ENCODE results near the gene INTS7.

The INTS7 gene, protein sequence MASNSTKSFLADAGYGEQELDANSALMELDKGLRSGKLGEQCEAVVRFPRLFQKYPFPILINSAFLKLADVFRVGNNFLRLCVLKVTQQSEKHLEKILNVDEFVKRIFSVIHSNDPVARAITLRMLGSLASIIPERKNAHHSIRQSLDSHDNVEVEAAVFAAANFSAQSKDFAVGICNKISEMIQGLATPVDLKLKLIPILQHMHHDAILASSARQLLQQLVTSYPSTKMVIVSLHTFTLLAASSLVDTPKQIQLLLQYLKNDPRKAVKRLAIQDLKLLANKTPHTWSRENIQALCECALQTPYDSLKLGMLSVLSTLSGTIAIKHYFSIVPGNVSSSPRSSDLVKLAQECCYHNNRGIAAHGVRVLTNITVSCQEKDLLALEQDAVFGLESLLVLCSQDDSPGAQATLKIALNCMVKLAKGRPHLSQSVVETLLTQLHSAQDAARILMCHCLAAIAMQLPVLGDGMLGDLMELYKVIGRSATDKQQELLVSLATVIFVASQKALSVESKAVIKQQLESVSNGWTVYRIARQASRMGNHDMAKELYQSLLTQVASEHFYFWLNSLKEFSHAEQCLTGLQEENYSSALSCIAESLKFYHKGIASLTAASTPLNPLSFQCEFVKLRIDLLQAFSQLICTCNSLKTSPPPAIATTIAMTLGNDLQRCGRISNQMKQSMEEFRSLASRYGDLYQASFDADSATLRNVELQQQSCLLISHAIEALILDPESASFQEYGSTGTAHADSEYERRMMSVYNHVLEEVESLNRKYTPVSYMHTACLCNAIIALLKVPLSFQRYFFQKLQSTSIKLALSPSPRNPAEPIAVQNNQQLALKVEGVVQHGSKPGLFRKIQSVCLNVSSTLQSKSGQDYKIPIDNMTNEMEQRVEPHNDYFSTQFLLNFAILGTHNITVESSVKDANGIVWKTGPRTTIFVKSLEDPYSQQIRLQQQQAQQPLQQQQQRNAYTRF

DNA sequence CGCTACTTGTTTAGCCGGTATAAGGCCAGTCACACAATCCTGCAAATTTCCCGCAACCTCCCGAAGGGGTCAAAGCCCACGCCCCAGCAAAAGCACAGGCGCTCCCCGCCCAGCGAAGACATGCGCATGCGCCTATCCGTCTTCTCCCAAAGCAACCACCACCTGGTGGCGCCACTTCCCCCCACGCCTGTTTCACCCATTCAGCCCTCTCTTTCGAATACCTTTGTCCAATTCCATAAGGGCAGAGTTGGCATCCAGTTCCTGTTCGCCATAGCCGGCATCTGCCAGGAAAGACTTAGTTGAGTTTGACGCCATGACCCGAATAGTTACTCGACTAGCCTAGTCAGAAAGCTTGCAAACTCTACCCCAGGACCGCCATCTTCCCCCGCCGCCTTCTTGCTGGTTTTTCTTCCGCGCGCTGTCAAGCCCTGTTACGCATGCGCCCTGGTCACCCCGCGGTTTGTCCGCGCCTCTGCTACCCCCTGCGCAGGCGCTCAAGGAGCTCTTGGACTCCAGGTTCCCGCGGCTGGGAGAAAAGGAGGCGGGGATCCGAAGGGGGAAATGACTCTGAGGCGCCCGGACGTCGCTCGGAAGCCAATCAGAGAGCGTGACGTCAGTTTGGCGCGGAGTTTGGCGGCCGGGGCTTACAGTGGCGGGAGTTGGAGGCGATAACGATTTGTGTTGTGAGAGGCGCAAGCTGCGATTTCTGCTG, at the start of gene INTS7, which contains the start of gene DTL:
TSS of gene INTS7 (minus strand) at position 435 of the 712 bp plus-strand sequence. CDS start at position 315, 120 bp downstream.
TSS of gene DTL (plus strand) at position 626 of the 712 bp plus-strand sequence. CDS start 143 bp downstream, outside the sequence.
- peak; percentile 99 for DNase-seq (ENCODE audit: low spot score)

DNA sequence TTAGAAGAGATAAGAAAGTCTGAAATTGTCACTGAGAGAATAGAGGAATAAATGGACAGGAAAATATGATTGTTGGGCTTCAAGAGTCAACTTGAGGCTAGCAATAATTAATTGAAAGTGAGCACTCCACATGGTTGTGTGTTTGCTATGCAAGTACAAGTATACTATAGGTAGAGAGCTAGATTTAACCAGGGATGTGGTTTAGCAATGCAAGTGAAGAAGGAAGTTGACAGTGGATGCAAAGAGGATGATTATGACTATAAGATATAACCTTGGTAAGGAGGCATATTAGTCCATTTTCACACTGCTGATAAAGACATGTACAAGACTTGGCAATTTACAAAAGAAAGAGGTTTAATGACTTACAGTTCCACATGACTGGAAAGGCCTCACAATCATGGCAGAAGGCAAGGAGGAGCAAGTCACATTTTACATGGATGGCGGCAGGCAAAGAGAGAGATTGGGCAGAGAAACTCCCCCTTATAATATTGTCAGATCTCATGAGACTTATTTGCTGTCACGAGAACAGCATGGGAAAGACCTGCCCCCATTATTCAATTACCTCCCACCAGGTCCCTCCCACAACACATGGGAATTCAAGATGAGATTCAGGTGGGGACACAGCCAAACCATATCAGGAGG, 47.5 kb upstream of the INTS7 start:
- DNase-seq (ENCODE audit: low spot score) = no peak

DNA sequence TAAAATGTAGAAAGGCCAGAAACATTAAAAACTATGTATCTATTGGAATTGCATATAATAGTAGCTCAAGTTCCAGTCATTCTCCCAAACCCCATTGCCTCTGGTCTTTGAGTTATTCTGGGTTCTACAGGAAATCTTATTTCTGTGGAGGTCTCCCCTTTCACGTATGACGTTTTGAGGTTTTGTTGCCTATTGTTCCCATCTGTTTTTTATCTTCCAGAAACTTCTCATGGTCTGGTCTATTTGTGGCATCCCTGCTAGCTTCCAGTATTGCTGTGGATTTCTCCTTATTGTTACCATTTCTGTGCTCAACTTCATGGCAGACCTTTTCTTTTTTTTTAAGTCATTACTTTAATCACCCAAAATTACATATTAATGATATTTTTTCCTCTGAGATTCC, 43.5 kb upstream of the INTS7 start:
- no peak for DNase-seq (ENCODE audit: low spot score)

DNA sequence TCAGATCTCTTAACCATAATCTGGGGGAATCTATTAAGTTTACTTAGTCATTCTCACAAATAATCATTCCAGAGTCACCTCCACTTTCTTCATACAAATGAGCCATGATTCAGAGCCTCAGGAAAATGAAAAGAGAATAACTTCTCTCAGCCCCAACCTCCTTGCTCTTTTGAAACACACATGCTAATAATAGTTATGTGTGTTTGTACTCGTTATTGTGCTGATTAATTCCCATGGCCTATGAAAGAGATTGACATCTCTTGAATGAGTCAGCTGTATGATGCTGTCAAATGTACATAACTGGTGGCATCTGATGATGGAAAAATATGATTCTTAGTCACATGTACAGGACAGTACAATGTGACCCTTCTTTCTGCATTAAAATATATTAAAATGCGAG, 41.7 kb upstream of the INTS7 start:
- DNase-seq (ENCODE audit: low spot score) = no peak

DNA sequence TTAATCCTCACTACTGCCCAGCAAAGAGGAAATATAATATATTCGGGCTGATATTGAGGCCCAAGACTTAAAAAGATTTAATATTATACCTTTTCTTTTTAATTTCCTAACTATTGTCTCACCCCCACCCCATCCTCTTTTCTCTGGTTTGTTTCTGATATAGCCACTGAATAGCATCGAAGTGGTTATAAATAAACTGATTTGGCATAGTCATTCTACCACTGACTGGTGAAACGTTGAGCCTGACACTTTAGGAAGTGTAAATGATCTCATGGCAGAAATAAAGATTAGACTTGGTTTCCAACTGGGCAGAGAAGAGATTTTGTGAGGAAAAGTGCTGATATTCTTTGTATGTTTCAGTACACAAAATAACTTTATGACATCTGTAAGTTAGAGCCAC, 39.5 kb upstream of the INTS7 start:
- DNase-seq (ENCODE audit: low spot score) = no peak

DNA sequence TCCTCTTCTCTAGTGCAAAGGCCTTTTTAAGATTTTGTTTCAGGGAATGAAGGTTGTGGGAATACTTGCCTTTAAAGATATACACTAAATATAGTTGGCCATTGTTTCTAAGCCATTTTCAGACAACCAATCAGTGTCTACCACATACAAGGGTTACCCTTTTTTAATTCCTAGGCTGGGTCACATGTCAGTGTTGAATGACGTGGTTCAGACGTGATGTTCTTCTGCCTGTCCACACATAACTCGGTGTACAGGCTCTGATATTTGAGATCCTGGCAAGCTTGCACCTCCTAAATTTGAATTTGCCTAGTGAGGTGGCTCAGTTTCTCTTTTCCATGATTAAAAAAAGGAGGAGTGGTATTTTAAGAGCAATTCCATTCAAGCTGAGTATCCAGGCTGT, 39.0 kb upstream of the INTS7 start:
- no peak for DNase-seq (ENCODE audit: low spot score)

DNA sequence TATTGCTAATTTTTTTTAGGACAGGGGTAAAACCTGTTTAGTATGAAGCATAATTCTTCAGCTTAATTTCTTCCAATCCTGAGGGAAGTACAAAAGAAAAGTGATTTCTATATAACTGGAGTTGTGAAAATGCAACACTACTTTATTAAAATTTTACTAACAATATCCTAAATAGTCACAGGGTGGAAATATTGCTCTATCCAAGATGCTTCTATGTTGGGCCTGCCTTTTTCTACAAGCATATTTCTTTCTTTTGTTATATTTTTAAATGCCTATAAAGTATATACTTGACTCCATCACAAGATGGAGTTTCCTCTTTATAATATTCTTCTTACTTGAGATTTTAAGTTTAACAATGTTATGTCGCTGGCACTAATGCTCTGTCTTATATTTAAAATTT, 38.1 kb upstream of the INTS7 start:
- no peak for DNase-seq (ENCODE audit: low spot score)

DNA sequence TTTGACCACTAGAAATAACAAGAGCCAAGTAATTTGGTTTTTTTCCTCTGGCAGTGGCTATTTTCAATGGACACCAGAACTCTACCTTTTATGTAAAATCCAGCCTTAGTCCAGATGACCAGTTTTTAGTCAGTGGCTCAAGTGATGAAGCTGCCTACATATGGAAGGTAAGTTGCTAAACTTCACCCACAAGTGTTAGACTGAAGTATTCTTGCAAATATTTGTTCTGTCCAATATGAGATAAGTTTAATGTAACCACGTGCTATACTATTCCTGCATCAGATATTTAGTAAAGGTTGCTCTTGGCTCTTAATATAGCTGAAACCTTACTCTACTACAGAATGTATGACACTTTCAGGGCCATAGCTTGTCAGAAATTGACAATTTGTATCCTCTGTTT, 36.7 kb upstream of the INTS7 start:
- no peak for DNase-seq (ENCODE audit: low spot score)

DNA sequence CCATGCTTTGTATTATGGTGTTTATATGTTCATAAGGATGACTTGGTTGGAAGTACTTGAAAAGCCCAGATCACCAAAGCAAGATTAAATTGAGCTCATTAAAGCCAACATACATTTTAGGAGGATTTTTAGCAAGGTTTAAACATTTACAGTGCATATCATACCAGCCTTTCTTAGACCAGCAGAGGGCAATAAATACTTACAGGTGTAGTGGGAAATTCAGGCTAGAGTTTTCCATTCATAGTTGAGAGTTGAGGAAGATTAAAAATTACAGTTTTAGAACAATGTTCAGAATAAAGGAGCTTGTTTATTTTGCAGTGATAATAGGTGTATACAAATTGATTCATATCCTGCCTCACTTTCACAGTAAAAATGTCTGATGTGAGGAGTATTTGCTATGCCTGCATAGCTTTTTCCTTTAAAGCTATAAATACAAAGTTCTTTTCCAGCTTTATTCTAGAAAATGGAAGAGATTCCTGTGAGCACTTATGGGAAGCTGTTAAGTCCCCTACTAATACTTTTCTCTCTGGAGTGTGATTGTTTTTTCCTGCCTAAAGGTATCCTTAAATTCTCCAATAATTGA, 35.5 kb upstream of the INTS7 start:
- peak; percentile 41 for DNase-seq (ENCODE audit: low spot score)

DNA sequence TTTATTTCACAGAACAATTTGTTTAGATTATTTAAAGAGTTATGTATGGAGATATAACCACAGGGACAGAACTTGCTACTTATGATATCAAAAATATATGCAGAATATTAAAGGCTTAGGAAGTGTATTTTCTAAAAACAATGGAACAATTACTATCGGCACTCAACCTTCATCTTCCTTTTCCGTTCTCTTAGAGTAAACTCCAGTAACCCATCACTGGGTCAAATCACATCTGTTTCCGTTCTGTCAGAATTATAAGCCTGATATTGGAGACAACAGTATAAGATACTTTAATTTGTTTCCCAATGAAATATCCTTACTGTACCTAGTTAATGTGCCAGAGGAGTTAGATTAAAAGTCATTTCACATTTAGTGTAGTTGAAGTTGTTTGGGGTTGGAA, 32.4 kb upstream of the INTS7 start:
- DNase-seq (ENCODE audit: low spot score) = no peak

DNA sequence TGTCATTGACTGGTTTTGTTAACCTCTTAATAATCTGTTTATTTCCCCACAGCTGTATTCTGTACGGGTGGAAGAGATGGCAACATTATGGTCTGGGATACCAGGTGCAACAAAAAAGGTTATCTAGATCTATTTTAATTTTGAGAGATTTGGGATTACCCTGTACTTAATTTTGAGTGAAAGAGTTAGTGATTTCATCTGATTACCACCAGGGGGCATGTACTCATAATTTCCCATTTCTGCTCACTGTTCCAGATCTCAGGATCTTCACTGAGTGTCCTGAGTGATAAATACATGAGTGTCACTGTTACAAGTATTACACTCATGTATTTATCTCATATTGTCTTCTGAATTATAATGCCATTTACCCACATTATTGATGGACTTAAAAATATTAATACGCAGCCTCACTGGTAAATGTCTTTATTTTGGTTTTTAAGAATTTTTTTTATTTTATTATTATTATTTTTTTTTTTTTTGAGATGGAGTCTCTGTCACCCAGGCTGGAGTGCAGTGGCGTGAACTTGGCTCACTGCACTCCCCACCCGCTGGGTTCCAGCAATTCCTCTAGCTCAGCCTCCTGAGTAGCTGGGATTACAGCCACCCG, 27.6 kb upstream of the INTS7 start:
- DNase-seq (ENCODE audit: low spot score) = peak; percentile 54

DNA sequence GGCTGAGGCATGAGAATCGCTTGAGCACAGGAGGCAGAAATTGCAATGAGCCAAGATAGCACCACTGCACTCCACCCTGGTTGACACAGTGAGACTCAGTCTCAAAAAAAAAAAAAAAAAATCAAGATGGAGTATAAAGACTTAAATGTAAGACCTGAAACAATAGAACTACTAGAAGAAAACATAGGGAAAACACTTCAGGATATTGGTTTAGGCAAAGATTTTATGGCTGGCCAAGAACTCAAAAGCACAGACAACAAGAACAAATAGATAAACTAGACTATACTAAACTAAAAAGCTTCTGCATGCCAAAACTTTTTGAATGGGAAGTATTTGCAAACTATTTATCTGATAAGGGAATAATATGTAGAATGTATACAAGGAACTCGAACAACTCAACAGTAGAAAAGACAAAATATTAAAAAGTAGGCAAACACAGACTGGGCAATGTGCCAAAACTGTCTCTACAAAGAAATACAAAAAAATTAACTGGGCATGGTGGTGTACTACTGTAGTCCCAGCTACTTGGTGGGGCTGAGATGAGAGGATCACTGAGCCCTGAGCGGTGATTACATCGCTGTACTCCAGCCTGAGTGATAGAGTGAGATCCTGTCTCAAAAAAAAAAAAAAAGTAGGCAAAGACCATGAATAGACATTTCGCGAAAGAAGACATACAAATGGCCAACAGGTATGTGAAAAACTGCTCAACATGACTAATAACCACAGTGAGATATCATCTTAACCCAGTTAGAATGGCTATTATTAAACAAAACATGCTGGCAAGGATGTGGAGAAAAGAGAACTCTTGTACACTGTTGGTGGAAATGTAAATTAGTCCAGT, 25.5 kb upstream of the INTS7 start:
- no peak for DNase-seq (ENCODE audit: low spot score)

DNA sequence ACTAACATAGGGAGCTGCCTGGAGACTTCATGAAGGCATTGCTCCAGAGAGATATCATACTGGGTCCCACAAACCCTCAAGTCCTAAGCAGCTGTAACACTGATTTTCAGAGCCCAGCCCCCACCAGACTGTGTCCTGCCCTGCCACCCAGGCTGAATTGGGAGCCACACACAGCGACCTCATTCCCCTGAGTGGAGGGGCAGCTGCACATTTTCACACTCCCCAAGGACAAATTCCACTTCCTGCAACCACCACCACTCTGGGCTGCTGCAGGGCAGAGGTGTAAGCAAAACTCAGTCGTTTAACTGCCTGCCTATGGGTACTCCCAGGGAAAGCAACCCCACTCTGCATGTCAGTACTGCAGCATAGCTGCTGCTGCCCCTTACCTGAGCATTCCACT, 20.0 kb upstream of the INTS7 start:
- DNase-seq (ENCODE audit: low spot score) = no peak

DNA sequence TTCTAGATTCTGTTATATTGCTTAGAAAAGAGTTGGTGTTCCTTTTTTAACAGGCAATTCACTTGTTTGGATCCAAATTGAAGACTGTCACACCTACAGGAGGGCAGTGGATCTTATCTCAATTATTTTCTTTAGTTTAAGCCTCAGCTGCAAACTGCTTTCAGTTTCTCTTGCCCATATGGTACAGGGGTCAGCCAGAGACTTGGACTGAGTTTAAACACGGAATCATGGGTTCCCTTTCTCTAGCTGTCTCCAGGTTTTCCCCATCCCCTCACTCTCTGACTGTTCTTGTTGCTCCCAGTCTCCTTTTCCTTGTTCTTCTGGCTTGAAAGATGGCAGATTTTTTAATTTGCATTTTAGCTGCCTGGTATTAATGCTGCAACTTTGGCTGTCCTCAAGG, 18.6 kb upstream of the INTS7 start:
- DNase-seq (ENCODE audit: low spot score) = no peak

DNA sequence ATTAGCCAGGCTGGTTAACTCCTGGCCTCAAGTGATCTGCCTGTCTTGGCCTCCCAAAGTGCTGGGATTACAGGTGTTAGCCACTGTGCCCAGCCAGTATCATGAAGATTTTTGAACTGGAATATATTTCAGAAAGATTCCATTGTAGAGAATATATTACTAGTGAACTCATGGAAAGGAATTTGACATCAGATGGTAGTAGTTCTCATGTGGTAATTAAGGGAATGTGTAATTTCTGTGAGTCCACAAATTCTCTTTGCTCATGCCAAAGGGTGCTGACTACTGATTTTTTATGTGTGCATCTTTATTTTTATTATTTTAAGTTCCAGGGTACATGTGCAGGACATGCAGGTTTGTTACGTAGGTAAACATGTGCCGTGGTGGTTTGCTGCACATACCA, 10.6 kb upstream of the INTS7 start:
- DNase-seq (ENCODE audit: low spot score) = no peak

DNA sequence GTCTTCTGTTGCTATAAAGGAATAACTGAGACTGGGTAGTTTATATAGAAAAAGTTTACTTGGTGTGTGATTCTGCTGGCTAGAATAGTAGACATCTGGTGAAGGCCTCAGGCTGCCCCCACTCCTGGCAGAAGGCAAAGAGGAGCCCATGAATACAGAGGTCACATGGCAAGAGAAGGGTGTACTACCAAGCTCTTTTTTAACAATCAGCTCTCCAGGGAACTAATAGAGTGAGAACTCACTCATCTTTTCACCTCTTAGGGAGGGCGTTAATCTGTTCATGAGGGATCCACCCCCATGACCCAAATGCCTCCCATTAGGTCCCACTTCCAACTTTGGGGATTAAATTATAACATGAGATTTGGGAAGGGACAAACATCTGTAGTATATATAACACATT, 9.5 kb upstream of the INTS7 start:
- no peak for DNase-seq (ENCODE audit: low spot score)

DNA sequence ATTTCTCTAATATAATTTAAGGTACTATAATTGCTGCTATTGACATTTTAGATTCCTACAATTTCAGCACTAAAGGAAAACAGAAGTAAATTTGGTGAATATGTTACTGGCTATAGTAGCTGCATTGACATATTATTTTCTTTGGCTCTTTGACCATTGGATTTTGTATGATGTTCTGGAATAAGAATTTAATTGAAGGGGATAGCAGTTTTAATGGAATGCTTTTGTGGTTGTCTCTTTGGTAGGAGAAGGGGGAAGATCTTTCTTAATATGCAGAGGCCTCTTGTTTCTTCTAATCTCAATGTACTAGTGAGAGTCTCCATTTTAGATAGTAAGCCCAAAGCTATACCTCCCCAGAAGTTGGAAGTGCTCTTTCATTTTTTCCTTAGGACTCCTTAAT, 7.1 kb upstream of the INTS7 start:
- DNase-seq (ENCODE audit: low spot score) = no peak

DNA sequence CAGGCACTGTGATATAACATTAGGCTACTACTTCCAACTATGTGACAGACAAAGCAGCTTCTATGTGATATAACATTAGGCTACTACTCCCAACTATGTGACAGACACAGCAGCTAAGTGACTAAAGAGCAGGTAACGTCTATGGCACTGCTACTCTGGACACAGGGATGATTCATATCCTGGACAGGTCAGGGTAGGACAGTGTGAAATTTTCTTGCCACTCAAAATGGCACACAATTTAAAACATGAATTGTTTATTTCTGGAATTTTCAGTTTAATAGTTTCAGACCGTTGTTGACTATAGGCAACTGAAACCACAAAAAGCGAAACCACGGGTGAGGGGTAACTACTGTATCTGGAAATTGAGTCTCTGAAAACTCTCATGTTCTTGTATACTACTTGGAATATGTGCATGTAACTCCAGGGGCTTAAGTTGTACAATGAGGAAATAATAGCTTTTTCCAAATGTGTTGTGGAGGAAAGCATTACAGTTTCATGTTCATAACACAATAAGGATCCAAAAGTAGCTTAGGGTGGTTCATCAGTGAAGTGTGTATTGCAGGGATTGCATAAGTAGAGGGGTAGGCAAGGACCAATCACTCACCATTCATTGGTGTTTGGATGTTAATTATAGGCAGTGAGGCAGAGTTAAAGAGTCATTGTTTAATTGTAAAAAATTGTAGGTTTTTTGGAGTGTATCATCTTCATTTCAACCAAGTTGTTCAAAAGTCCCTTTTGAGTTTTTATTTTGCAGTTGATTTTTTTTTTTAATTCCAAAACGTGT, 5.5 kb upstream of the INTS7 start:
- no peak for DNase-seq (ENCODE audit: low spot score)

DNA sequence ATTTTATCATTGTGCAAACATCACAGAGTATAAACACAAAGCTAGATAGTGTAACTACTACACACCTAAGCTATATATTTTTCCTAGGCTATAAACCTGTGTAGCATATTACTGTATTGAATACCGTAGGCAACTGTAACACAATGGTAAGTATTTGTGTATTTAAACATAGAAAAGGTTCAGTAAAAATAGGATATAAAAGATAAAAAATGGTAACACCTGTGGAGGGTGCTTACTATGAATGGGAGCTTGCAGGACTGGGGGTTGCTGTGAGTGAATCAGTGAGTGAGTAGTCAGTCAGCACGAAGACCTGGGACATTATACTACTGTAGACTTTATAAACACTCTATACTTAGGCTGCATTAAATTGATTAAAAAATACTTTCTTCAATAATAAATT, 4.3 kb upstream of the INTS7 start:
- no peak for DNase-seq (ENCODE audit: low spot score)
